Measurements from ENCODE around the gene SETBP1.

The SETBP1 gene

DNA sequence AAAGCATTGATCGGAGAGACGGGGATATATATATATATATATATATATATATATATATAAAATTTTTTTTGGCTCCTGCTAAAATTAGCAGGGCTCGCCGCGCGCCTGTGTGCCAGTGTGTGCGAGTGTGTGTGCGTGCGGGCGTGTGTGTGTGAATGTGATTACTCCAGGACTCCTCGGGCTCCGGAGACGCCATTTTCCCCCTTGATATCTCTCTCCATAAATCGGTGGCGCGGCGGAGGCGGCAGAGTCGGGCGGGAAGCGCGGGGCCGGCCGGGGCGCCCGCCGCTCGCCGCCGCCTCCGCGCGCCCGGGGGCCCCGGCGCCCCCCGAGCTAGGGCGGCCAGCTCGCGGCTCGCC, 795 bp upstream of the SETBP1 start:
- Histone ChIP-seq H3K27ac (ENCODE audit: low read depth, low read length) (no peak overlapping the region; the same call in 1 of the 2 replicates), H3K27me3 (ENCODE audit: control insufficient read depth, insufficient read depth, low read length) (peaks cover 20% of the 10 kb centered on the region), H3K4me1 (ENCODE audit: control insufficient read depth, insufficient read depth, low read length) (peaks cover 33% of the 10 kb centered on the region), H3K36me3 (ENCODE audit: control insufficient read depth, insufficient read depth, low read length) (no peaks in the 10 kb centered on the region), H3K9me3 (ENCODE audit: control insufficient read depth, insufficient read depth, low read depth, low read length) (no peaks in the 10 kb centered on the region), H3K9ac (ENCODE audit: low read length) (peak overlapping the region; percentile 84), H3K4me3 (ENCODE audit: low read depth, low read length) (peak overlapping the region; percentile 83)

DNA sequence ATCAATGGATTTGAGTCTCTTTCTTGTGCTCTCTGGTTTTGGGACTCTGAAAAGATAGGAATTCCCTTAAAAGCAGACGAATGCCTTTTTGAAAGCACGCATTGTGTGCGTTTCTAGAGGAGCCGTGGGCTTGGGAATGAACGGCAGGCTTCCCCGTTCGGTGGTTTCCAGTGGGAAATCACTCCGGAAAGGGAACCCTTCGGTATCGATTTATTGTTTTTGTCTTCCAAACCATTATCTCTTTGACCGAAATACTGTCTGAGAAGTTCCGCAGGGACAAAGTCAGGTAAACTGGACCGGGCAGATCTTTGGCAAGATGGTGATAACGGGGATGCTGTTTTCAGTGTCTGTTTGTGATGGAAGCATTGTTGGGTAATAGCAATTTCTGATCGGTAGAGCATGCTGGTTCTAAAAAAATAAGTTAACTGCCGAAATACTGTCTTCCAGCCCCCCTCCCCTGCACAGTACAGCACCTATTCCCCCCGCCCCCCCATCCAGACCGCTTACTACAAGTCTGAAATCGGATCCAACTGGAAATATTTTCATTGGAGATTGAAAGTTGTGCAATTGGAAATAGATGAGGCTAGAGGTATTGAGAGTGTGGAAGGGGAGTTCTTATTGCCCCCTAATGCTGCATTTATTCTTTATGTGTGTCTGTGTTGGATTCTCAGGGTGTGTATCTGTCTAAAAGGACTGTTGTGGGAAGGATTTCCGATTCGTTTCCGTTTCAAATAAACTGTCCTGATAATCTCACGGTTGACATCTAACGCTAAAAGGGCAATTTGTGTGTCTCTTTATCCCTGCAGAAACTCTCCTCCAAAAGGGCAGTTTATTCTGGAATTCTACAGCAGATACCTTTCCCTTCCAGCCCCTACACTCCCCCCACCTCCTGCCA, 635 bp downstream of the SETBP1 start:
- peaks cover 20% of the 10 kb centered on the region for H3K27me3 ChIP-seq (ENCODE audit: control insufficient read depth, insufficient read depth, low read length)
- no peaks in the 10 kb centered on the region for H3K9me3 ChIP-seq (ENCODE audit: control insufficient read depth, insufficient read depth, low read depth, low read length)
- H3K4me3 ChIP-seq (ENCODE audit: low read depth, low read length), result peak overlapping the region; percentile 83
- no peaks in the 10 kb centered on the region for H3K36me3 ChIP-seq (ENCODE audit: control insufficient read depth, insufficient read depth, low read length)
- H3K4me1 ChIP-seq (ENCODE audit: control insufficient read depth, insufficient read depth, low read length), result peaks cover 33% of the 10 kb centered on the region
- peak overlapping the region; percentile 62 for H3K9ac ChIP-seq (ENCODE audit: low read length)
- no peak overlapping the region for H3K27ac ChIP-seq (ENCODE audit: low read depth, low read length)

DNA sequence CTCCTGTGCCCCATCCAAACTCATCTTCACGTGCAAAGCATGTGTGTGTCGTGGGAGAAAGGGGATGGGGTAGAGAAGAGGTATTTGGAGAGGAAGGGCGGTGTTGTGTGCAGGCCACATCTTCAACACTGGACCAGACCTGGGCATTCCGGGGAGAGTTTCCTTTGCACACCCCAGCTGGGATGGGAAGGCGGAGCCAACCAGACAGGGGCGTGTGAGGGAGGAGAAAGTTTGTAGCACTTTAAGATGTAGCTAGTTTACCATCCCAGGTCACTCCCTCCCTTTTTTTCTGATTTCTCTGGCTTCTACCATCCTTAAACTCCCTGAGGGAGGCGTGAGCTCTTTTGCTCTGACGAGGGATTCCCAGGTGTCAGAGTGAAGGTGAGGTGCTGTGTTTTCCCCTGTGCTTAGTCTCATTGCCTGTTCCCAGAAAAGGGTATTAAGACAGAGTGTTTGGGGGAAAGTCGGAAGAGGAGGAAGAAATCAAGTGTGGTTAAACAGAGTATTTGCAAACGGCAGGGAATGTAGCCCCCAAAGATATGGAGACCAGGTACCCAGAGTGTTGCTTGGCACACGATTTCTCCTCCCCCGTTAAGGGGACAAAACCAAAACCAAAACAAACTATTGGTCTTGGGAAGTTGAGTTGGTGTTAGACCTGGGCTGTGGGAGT, 1.6 kb downstream of the SETBP1 start:
- Histone ChIP-seq H3K27me3 (ENCODE audit: control insufficient read depth, insufficient read depth, low read length) (peaks cover 20% of the 10 kb centered on the region), H3K9me3 (ENCODE audit: control insufficient read depth, insufficient read depth, low read depth, low read length) (no peaks in the 10 kb centered on the region), H3K4me1 (ENCODE audit: control insufficient read depth, insufficient read depth, low read length) (peaks cover 33% of the 10 kb centered on the region), H3K9ac (ENCODE audit: low read length) (peak overlapping the region; percentile 12), H3K27ac (ENCODE audit: low read depth, low read length) (no peak overlapping the region), H3K4me3 (ENCODE audit: low read depth, low read length) (peak overlapping the region; percentile 83), H3K36me3 (ENCODE audit: control insufficient read depth, insufficient read depth, low read length) (no peaks in the 10 kb centered on the region)

DNA sequence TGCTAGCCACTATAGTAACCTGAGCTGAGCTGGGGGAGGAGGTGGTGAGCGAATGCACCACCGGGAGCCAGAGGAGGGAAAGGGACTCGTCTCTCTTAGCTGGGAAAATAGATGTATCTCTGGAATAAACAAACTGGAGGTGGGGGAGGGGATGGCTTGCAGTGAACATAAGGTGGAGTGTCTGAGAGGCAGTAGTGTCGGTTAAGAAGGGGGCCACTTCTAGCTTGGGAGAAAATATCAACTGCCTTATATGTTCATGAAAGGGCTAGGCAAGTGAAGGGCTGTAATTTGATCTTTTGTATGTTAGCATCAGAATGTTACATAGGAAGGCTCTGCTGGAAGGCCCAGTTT, 2.2 kb downstream of the SETBP1 start:
- Histone ChIP-seq H3K4me3 (ENCODE audit: low read depth, low read length) (peak overlapping the region; percentile 83), H3K36me3 (ENCODE audit: control insufficient read depth, insufficient read depth, low read length) (no peaks in the 10 kb centered on the region), H3K9ac (ENCODE audit: low read length) (no peak overlapping the region), H3K9me3 (ENCODE audit: control insufficient read depth, insufficient read depth, low read depth, low read length) (no peaks in the 10 kb centered on the region), H3K27ac (ENCODE audit: low read depth, low read length) (no peak overlapping the region), H3K27me3 (ENCODE audit: control insufficient read depth, insufficient read depth, low read length) (peaks cover 20% of the 10 kb centered on the region), H3K4me1 (ENCODE audit: control insufficient read depth, insufficient read depth, low read length) (peaks cover 33% of the 10 kb centered on the region)

DNA sequence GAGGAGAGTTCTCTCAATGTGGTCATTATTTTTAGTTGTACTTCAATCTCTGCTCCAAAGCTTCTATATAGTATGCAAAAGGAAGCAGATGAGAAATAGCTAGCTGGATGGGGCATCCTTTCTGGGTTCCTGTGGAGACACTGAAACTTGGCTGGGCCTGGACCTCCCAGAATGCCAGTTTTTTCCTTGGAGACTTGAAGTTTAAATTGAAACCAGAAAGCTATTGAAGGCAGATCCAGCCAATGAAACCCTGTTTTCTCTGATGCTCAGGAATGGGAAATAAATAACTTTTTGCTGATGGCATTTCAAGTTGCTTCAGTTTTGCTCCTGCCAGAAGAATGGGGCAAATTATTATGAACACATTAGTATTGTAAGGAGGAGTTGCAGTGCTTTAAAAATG, 2.9 kb downstream of the SETBP1 start:
- Histone ChIP-seq H3K9me3 (ENCODE audit: control insufficient read depth, insufficient read depth, low read depth, low read length) (no peaks in the 10 kb centered on the region), H3K4me1 (ENCODE audit: control insufficient read depth, insufficient read depth, low read length) (peaks cover 27% of the 10 kb centered on the region), H3K27ac (ENCODE audit: low read depth, low read length) (no peak overlapping the region), H3K27me3 (ENCODE audit: control insufficient read depth, insufficient read depth, low read length) (peaks cover 15% of the 10 kb centered on the region), H3K9ac (ENCODE audit: low read length) (no peak overlapping the region), H3K36me3 (ENCODE audit: control insufficient read depth, insufficient read depth, low read length) (no peaks in the 10 kb centered on the region), H3K4me3 (ENCODE audit: low read depth, low read length) (no peak overlapping the region)

DNA sequence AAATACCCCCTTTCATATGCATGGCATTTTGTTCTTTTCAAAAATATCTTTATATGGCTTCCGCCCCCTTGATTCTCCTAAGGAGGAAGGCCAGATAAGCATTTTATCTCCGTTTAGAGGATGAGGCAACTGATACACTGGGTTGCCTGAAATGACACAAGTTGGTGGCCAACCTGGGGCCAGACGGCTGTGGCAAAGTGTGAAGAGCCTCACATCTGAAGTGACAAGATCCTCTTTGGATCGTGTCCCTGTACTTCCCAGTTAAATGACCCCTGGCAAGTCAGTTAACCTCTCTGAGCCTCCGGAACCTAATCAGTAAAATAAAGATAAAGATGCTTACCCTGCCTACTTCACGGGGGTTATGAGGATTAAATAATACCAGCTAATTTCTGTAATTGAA, 4.6 kb downstream of the SETBP1 start:
- Histone ChIP-seq H3K27me3 (ENCODE audit: control insufficient read depth, insufficient read depth, low read length) (peaks cover 15% of the 10 kb centered on the region), H3K9me3 (ENCODE audit: control insufficient read depth, insufficient read depth, low read depth, low read length) (no peaks in the 10 kb centered on the region), H3K4me3 (ENCODE audit: low read depth, low read length) (no peak overlapping the region), H3K4me1 (ENCODE audit: control insufficient read depth, insufficient read depth, low read length) (peaks cover 26% of the 10 kb centered on the region), H3K9ac (ENCODE audit: low read length) (no peak overlapping the region), H3K27ac (ENCODE audit: low read depth, low read length) (no peak overlapping the region), H3K36me3 (ENCODE audit: control insufficient read depth, insufficient read depth, low read length) (no peaks in the 10 kb centered on the region)

DNA sequence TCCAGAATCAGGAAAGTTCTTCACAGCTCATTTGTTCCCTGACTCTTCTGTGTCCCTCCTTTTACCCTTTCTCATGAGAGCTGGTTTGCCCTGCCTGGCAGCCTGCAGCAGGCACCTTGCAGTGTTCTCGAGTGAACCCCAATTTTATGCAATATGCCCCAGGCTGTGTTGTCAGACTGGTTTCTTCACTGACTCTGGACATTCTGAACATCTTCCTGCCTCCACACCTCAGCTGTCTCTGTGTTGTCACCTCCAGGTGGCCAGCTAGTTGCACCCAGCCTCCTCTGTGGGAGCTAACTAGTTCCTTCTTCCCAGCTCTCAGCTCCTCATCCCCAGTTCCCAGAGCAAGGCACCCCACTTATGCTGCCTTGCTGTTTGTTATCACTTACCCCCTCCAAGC, 5.5 kb downstream of the SETBP1 start:
- Histone ChIP-seq H3K4me1 (ENCODE audit: control insufficient read depth, insufficient read depth, low read length) (peaks cover 26% of the 10 kb centered on the region), H3K27me3 (ENCODE audit: control insufficient read depth, insufficient read depth, low read length) (peaks cover 11% of the 10 kb centered on the region)

DNA sequence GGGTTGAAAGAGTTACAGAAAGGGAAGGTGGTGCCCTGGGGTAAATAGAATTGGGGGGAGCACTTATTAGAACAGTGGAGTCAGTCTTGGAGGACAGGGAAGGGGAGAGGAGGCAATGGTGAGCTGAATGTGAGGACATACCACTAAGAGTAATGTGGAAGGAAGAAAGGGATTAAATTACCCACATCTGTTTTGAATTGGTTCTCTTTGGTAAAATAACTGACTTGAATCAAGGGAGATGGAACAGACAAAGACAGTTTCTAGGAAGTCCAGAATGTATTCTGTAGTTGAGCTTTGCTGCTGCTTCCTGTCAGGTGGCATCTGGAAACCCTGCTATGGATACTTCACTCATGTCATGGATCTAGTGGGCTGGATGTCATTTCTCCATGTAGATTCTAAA, 6.7 kb downstream of the SETBP1 start:
- no peak overlapping the region for H3K27ac ChIP-seq (ENCODE audit: low read depth, low read length)
- H3K9ac ChIP-seq (ENCODE audit: low read length), result no peak overlapping the region
- no peak overlapping the region for H3K4me3 ChIP-seq (ENCODE audit: low read depth, low read length)
- H3K9me3 ChIP-seq (ENCODE audit: control insufficient read depth, insufficient read depth, low read depth, low read length), result no peaks in the 10 kb centered on the region
- H3K36me3 ChIP-seq (ENCODE audit: control insufficient read depth, insufficient read depth, low read length), result no peaks in the 10 kb centered on the region
- peaks cover 16% of the 10 kb centered on the region for H3K4me1 ChIP-seq (ENCODE audit: control insufficient read depth, insufficient read depth, low read length)
- H3K27me3 ChIP-seq (ENCODE audit: control insufficient read depth, insufficient read depth, low read length), result no peaks in the 10 kb centered on the region

More for the DNA sequence above, 5.5 kb downstream of the SETBP1 start:
- no peak overlapping the region for H3K4me3 ChIP-seq (ENCODE audit: low read depth, low read length)
- H3K27ac ChIP-seq (ENCODE audit: low read depth, low read length), result no peak overlapping the region
- no peaks in the 10 kb centered on the region for H3K36me3 ChIP-seq (ENCODE audit: control insufficient read depth, insufficient read depth, low read length)
- no peak overlapping the region for H3K9ac ChIP-seq (ENCODE audit: low read length)
- no peaks in the 10 kb centered on the region for H3K9me3 ChIP-seq (ENCODE audit: control insufficient read depth, insufficient read depth, low read depth, low read length)

DNA sequence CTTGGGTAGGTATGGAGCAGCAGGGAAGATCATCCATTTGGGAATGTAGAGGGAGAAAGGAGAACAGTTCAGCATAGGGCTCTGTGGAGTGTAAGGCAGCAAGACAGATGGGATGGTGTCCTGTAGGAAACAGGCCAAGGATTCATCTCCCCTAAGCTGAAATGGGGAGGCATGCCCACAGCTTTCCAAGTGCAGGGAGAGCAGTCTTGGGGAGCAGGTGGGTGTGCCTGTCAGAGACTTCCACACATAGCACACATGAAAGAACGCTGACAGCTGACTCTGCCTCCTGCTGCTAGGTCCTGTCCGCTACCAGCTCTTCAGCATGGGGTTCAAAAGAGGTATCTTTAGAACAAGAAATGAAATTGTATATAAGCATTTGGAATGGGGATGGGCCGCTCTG, 9.0 kb downstream of the SETBP1 start:
- H3K9me3 ChIP-seq (ENCODE audit: control insufficient read depth, insufficient read depth, low read depth, low read length), result no peaks in the 10 kb centered on the region
- H3K27me3 ChIP-seq (ENCODE audit: control insufficient read depth, insufficient read depth, low read length), result no peaks in the 10 kb centered on the region
- no peak overlapping the region for H3K9ac ChIP-seq (ENCODE audit: low read length)
- no peaks in the 10 kb centered on the region for H3K4me1 ChIP-seq (ENCODE audit: control insufficient read depth, insufficient read depth, low read length)
- H3K36me3 ChIP-seq (ENCODE audit: control insufficient read depth, insufficient read depth, low read length), result no peaks in the 10 kb centered on the region
- H3K4me3 ChIP-seq (ENCODE audit: low read depth, low read length), result no peak overlapping the region
- no peak overlapping the region for H3K27ac ChIP-seq (ENCODE audit: low read depth, low read length)

DNA sequence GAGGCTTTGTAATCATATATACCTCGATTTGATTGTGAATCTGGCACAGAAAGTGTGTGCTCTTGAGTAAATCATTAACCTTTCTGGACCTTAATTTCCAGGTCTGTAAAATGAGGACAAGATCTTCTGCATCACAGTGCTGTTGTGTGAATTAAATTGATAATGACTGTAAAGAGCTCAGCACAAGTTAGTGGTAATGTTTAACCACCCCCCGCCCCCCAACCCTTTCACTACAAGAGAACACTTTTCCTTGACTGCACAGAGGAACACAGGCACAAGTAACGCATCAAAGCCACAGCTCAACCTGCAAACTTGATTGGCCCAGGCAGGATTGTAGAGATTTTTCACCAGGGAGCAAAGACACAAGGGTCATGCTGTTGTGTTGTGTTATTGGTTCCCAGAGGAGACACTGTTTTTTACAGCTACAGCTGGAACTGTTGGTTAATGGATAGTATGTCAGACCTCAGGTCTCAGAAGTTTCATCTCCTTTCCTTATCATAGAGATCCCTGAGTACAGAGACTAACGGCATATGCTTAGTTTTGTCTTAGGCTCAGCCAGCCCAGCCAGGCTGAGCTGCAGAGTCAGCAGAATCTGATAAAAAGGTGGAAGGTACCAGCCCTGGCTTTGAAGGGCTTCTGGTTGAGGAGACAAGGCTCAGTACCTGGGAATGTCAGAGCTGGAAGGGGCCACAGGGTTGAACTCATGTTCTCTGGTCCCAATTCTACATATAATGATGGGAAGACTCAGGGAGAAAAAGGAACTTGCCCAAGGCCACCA, 10.6 kb downstream of the SETBP1 start:
- no peaks in the 10 kb centered on the region for H3K9me3 ChIP-seq (ENCODE audit: control insufficient read depth, insufficient read depth, low read depth, low read length)
- H3K4me3 ChIP-seq (ENCODE audit: low read depth, low read length), result no peak overlapping the region
- H3K9ac ChIP-seq (ENCODE audit: low read length), result no peak overlapping the region
- no peaks in the 10 kb centered on the region for H3K27me3 ChIP-seq (ENCODE audit: control insufficient read depth, insufficient read depth, low read length)
- H3K27ac ChIP-seq (ENCODE audit: low read depth, low read length), result no peak overlapping the region
- H3K36me3 ChIP-seq (ENCODE audit: control insufficient read depth, insufficient read depth, low read length), result no peaks in the 10 kb centered on the region
- H3K4me1 ChIP-seq (ENCODE audit: control insufficient read depth, insufficient read depth, low read length), result peaks cover 5% of the 10 kb centered on the region; the same call in 1 of the 2 replicates

All from HUES6 (cell line).